ENCODE data around the gene SLC9A9. TPM values are rescaled to one million over a fixed set of nuclear protein-coding genes. Genes with fewer than 3 reads are reported as not detected.
A peak's percentile ranks its signal among the peaks of the same experiment; 100 is the strongest.

Gene SLC9A9
- total RNA-seq, 2 experiments from 2014 or later = 12.2 TPM

- Histone ChIP-seq H3K36me3 (ENCODE audit: insufficient read depth, low read length) (no peaks in the 10 kb centered on the region), H3K27me3 (ENCODE audit: control insufficient read depth in 1 of 2, insufficient read depth in 2 of 2, low read length in 2 of 2) (no peaks in the 10 kb centered on the region), H3K4me3 (ENCODE audit: low read length) (no peak overlapping the region), H3K27ac (ENCODE audit: low read depth in 1 of 2, low read length in 2 of 2) (no peak overlapping the region), H3K4me1 (ENCODE audit: insufficient read depth, low read length) (peaks cover 17% of the 10 kb centered on the region), H3K9me3 (ENCODE audit: control insufficient read depth in 1 of 2, insufficient read depth in 1 of 2, low read length in 2 of 2) (no peaks in the 10 kb centered on the region)
- intact Hi-C loops (cut with DNase I, micrococcal nuclease) = no loop called here
- no peak for TF ChIP-seq CTCF (IDR thresholded peaks at IDR 0.05)
- CTCF ChIA-PET = no interaction called here
- Mint-ChIP-seq H3K27me3 (no peaks in the 10 kb centered on the region), H3K36me3 (ENCODE audit: low read depth) (no peaks in the 10 kb centered on the region), H3K9me3 (no peaks in the 10 kb centered on the region), H3K4me3 (no peak overlapping the region), H3K4me1 (ENCODE audit: low read depth) (peaks cover 32% of the 10 kb centered on the region), H3K27ac (no peak overlapping the region)
- POLR2A ChIA-PET = no interaction called here
- DNase-seq = no peak
- peak; percentile 37 for ATAC-seq (ENCODE audit: poor library complexity)
Measured at GRCh38 chr3:143442814-143443447, 405.3 kb downstream of the SLC9A9 start.

DNA sequence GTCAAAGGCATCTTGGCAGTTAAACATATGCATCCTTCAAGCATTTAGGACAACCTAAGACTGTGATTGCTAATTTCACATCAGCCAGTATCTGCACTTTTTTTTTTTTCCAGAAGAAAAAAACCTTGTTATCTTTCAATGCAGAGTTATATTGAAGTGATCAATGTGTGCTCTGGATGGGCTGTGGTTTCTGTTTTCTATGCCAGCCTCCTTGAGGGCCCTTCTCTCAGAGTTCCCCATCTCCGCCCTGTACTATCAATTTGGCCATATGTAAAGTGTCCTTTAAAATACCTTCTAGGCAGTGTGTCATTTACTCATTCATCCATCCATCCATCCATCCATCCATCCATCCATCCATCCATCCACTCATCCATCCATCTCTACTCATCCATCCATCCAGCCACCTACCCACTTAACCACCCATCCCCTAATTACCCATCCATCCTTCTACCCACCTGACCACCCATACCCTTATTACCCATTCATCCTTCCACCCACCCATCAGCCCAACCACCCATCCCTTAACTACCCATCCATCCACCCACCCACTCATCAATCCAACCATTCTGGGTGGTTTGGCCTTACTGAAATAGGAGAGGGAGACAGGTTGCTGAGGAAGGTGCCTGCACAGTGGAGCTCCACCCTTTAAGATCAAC lies 406.6 kb downstream of the SLC9A9 start:
- H3K27me3 Mint-ChIP-seq = no peaks in the 10 kb centered on the region
- H3K4me3 Mint-ChIP-seq = no peak overlapping the region
- ATAC-seq (ENCODE audit: poor library complexity) (no peak), DNase-seq (no peak)
- peaks cover 17% of the 10 kb centered on the region for H3K4me1 ChIP-seq (ENCODE audit: insufficient read depth, low read length)
- H3K36me3 ChIP-seq (ENCODE audit: insufficient read depth, low read length) = no peaks in the 10 kb centered on the region
- intact Hi-C loops (cut with DNase I, micrococcal nuclease) = no loop called here
- no peak overlapping the region for H3K4me3 ChIP-seq (ENCODE audit: low read length)
- no peaks in the 10 kb centered on the region for H3K9me3 ChIP-seq (ENCODE audit: control insufficient read depth in 1 of 2, insufficient read depth in 1 of 2, low read length in 2 of 2)
- H3K36me3 Mint-ChIP-seq (ENCODE audit: low read depth) = no peaks in the 10 kb centered on the region
- CTCF ChIA-PET = no interaction called here
- no peak overlapping the region for H3K27ac ChIP-seq (ENCODE audit: low read depth in 1 of 2, low read length in 2 of 2)
- no peaks in the 10 kb centered on the region for H3K9me3 Mint-ChIP-seq
- TF ChIP-seq CTCF (IDR thresholded peaks at IDR 0.05) = no peak
- H3K27ac Mint-ChIP-seq = no peak overlapping the region
- no peaks in the 10 kb centered on the region for H3K27me3 ChIP-seq (ENCODE audit: control insufficient read depth in 1 of 2, insufficient read depth in 2 of 2, low read length in 2 of 2)
- POLR2A ChIA-PET = no interaction called here
- H3K4me1 Mint-ChIP-seq (ENCODE audit: low read depth) = peaks cover 32% of the 10 kb centered on the region

DNA sequence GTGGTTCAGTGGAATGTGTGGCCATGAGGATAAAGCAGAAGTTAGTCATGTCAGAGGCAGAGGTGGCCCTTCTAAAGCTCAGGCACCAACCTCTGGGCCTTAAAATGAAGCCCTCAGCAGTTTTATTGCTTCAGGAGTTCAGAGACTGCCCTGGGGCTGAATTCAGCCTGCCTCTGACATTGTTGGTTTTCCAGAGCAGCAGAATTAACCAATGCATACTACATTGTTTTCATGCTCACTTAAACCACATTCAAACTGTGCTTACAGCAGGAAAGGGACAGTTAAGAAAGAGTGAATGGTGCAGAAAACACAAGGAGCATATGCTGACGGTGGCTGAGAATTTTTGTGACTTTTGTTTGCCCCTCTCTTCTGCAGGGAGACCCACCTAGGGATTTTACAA lies 408.5 kb downstream of the SLC9A9 start:
- TF ChIP-seq CTCF (IDR thresholded peaks at IDR 0.05) = no peak
- DNase-seq (no peak), ATAC-seq (ENCODE audit: poor library complexity) (no peak)
- Mint-ChIP-seq H3K27me3 (no peaks in the 10 kb centered on the region), H3K9me3 (no peaks in the 10 kb centered on the region), H3K36me3 (ENCODE audit: low read depth) (no peaks in the 10 kb centered on the region), H3K27ac (no peak overlapping the region), H3K4me1 (ENCODE audit: low read depth) (peaks cover 24% of the 10 kb centered on the region), H3K4me3 (no peak overlapping the region)
- POLR2A ChIA-PET = no interaction called here
- H3K27me3 ChIP-seq (ENCODE audit: control insufficient read depth in 1 of 2, insufficient read depth in 2 of 2, low read length in 2 of 2) = no peaks in the 10 kb centered on the region
- intact Hi-C loops (cut with DNase I, micrococcal nuclease) = no loop called here
- no peak overlapping the region for H3K4me3 ChIP-seq (ENCODE audit: low read length)
- CTCF ChIA-PET = no interaction called here
- no peaks in the 10 kb centered on the region for H3K9me3 ChIP-seq (ENCODE audit: control insufficient read depth in 1 of 2, insufficient read depth in 1 of 2, low read length in 2 of 2)
- H3K4me1 ChIP-seq (ENCODE audit: insufficient read depth, low read length) = peaks cover 17% of the 10 kb centered on the region
- no peaks in the 10 kb centered on the region for H3K36me3 ChIP-seq (ENCODE audit: insufficient read depth, low read length)
- no peak overlapping the region for H3K27ac ChIP-seq (ENCODE audit: low read depth in 1 of 2, low read length in 2 of 2)

All from CD4-positive, alpha-beta T cell (primary cell).